NCI-H2029 treated with DMSO at 0.1 percent for 48 hours (cell line): ENCODE results near the gene MAD1L1.
"Not testable (repeated sequence)": the region's sequence is repeated elsewhere in the genome, so short reads cannot be mapped to it uniquely, and the experiment has no call there.

Experiments used
- DNase-seq: peaks from one replicate; lab custom pipeline; 2025; lab: John Stamatoyannopoulos, UW

MAD1L1 gene

DNA sequence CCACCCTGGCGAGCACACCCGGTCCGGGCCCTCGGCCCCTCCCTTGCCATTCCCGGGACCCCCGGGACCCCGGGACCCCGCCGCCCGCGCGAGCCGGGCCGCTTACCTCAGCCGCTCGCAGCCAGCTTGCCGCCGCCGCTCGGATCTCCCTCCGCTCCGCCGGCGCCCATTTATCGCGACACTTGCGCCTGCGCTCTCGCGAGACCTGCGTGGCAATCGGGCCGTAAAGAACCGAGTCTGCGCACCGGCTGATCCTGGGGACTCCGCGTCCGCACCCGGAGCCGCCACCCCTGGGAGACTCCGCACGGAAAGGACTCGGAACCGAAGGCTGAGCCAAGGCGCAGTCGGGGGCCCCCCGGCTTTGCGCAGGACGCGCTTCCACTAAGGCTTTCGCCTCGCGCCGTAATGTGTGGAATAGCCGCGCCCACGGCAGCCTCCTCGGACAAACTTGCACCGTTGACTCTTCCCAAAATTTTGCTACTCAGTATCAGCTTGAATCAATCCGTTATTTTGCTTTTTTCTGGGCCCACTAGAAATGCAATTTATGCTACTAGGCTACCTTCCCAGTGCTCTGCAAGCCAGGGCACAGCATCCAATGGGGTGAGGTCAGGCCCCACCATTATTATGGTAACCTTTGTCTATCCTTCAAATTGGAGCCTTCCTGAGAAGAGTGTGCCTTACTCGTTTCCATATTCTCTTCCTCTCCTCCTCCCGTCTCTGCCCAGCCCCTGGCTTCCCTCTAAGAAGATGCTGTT is at the start of gene MAD1L1:
Gene MAD1L1 (minus strand): TSS at position 180 of the 755 bp plus-strand sequence. CDS start 2,812 bp downstream, outside the sequence.
- peak; percentile 38 for DNase-seq

GRCh38 chr7:2282185-2282751 is 49.5 kb upstream of the MAD1L1 start:
- DNase-seq, result no peak

DNA sequence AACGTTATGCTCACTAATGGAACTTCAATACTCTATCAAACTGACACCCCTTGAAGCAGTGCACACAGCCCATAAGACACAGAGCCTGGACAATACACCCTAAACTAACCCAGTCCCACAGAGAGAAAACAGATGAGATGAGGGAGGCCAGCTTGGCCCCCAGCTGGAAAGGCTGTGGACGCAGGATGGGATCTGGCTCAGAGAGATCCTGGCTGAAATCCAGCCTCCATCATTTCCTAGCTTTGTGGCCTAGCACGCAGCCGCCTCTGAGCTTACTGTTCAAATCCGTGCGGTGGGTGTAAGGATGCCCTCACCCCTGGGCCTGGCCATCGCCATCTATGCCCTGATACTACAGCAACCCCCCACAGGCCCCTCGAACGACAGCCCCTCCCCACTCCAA is 48.8 kb upstream of the MAD1L1 start:
- no peak for DNase-seq

DNA sequence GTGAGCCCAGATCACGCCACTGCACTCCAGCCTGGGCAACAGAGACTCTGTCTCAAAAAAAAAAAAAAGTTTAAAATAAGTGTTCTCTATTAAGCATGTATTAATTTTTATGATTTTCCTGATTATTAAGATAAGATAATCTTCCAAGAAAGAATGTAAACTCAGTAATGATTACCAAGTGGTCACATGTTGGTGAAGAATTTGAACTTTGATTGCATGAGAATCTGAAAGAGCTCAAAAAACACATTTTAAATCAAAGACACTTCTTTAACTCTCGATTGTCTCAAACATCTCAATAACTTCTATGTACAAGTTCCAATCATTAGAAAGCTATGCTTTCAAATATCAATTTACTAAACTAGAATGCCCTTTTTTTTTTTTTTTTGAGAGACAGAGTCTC is 47.7 kb upstream of the MAD1L1 start:
- no peak for DNase-seq

DNA sequence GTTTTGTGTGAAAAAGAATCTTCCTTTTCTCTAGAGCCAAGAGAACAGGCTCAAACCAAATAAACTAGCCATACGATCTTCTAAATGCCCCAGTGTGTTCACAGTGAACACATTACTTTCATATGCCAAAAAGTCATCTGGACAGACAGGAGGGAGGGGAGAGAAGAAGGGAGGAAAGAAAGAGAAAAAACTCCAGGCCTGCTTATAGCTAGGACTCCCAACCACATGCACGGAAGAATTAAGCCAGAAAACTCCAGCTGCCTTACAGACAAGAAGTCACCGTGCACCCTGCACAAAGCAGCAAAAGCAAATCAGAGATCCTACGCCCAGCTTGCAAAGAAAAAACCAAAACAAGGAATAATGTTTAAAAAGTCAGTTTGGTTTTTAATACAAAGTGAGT is 47.2 kb upstream of the MAD1L1 start:
- DNase-seq, result no peak

DNA sequence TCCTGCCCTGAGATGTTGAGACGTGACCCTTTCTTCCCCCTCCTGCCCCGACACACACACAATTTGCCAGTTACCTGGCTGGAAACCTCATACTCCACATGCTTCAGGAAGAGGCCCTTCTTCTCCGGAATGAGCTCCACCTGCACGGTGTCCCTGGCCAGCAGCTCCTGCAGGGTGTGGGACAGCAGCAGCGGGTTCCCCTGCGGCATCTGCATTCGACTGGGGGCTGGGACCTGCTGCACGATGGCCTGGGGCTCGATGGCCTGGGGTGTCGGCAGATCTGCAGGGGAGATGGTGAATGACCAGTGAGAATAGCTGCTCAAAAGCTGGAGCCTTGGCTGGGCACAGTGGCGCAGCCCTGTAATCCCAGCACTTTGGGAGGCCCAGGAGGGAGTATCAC is 45.3 kb upstream of the MAD1L1 start:
- no peak for DNase-seq

DNA sequence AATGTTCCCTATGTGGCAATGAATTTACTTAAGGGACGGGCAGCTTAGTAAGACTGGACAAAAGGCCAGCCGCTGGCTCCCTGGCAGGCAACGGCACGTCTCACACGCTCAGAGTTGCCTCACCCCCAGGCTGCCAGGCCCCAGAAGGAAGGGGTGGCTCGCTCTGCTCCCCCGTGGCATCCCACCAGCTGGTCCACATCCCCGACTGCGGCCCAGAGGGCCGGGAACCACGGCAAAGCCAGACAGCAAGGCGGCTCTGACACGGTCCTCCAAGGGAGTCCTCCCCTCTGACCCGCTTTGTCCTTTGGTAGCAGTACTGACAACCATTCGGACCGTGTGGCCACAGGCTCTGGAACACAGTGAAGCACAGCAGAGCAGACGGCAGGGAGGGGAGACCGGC is 43.4 kb upstream of the MAD1L1 start:
- no peak for DNase-seq

- DNase-seq, result no peak
Measured at GRCh38 chr7:2275101-2275500, 42.4 kb upstream of the MAD1L1 start.

GRCh38 chr7:2274666-2275065 is 41.9 kb upstream of the MAD1L1 start:
- no peak for DNase-seq

DNA sequence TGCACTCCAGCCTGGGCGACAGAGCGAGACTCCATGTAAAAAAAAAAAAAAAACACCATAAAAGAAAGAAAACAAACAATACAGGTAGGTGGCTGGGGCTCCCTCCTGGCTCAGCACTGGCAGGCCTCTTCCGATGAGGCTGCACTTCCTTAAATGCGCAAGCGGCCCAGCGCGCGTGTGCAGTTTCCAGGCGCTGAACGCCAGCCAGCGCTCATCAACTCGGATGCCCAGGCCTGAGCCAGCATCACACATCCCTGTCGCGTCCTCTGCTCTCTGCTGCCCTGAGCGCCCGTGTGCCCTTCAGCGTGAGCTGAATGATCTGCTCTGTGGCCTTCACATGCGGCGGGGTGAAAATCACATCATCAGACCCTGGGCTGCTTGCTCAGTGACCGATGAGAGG is 41.1 kb upstream of the MAD1L1 start:
- DNase-seq, result no peak

- DNase-seq, result no peak
Measured at GRCh38 chr7:2272031-2272430, 39.3 kb upstream of the MAD1L1 start.

- no peak for DNase-seq
Measured at GRCh38 chr7:2271273-2272026, 38.7 kb upstream of the MAD1L1 start.

DNA sequence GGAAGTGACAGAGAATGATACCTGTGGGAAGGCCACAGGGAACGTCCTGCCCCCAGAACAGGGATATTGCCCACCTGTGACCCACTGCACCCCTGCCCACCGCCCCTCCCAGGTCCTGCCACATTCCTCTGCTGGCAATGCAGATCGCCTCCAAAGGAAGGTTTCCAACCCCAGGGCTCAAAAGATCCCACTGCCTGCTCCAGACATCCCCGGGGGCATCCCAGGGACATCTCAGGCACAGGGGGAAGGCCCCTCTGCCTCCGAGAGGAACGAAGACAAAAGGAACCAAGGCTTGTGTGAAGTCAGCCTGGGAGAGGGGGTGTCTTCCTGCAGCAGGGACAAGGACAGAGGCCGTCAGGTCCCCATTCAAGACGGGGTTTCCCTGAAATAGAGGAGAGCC is 37.8 kb upstream of the MAD1L1 start:
- no peak for DNase-seq

- no peak for DNase-seq
Measured at GRCh38 chr7:2269991-2270460, 37.3 kb upstream of the MAD1L1 start.

GRCh38 chr7:2269089-2269990 is 36.6 kb upstream of the MAD1L1 start:
- not testable (repeated sequence) for DNase-seq

DNA sequence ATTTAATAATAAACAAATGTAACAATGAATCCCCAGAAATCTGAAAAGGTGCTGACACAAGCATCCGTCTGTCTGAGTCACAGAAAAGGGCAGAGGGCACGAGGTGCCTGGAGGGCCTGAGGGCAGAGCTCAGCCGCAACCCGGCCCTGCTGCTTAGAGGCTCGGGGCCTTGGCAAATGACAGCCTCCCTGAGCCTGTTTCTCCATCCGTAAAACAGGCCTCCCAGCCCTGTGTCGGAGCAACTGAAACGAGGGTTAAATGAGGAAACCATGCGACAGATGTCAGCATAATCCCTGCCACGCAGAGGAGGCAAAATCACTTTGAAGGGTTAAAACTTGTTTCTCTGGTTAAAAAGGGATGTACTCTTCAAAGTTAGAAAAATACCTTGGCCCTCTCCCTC is 34.2 kb upstream of the MAD1L1 start:
- no peak for DNase-seq

GRCh38 chr7:2264158-2264557 is 31.4 kb upstream of the MAD1L1 start:
- DNase-seq, result no peak

- DNase-seq, result no peak
Measured at GRCh38 chr7:2263176-2263575, 30.4 kb upstream of the MAD1L1 start.

- DNase-seq, result no peak
Measured at GRCh38 chr7:2261611-2262010, 28.9 kb upstream of the MAD1L1 start.

DNA sequence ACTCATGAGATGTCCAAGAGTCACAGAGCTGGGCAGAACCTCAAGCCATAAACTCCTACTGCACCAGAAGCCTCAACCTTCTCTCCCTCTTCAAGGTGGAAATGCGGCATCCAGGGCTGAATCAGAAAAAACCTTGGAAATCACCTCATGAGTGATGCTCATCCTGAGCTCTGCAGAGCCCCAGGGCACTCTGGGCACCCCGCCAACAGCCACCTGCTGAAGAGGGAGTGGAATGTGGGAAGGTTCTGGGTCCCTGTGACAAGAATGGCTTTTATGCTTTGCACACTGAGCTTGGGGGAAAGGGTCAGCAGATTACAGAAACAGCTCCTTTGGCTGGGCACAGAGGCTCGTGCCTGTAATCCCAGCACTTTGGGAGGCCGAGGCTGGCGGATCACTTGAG is 28.1 kb upstream of the MAD1L1 start:
- peak; percentile 54 for DNase-seq

DNA sequence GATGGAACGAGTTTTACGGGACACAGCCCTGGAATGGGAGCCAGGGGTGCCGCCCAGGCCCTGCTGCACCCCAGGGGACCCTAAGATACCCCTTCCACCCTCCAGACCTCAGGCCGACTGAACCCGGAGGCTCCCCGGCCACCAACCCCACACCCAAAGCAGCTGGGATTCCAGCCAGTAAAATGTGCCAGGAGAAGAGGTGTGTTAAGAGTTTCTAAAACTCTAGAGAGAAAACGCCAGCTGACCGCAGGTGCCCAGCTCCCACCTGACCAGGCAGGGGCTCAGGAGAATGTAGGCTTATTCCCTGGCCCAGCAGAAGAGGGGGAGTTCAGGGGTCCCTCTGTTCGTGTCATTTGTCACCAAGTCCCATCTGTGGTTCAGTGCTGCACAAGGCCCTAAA is 26.7 kb upstream of the MAD1L1 start:
- DNase-seq, result no peak
